AG10803 (cell line): ENCODE results near the gene PPP4C.

Experiments used
- DNase-seq: peaks from one replicate; pipeline ENCODE4 v3.0.0; 2010; ENCODE audit warnings: low read depth
- H3K4me3 ChIP-seq: 2 replicates; pipeline ENCODE4 v1.5.1; 2011; ENCODE audit warnings: mild to moderate bottlenecking, low read length, control low read depth
- CTCF ChIP-seq: conservative IDR thresholded peaks from 2 replicates; pipeline ENCODE4 v1.5.1; 2011; ENCODE audit warnings: mild to moderate bottlenecking, low read length, control low read depth, inconsistent platforms

The PPP4C gene

GRCh38 chr16:30087181-30087898, 11.5 kb downstream of the PPP4C start:
- no peak for TF ChIP-seq CTCF
- no peak for DNase-seq
- H3K4me3 ChIP-seq = no peak overlapping the region

- DNase-seq = no peak
- no peak overlapping the region for H3K4me3 ChIP-seq
- TF ChIP-seq CTCF = no peak
These were observed 12.5 kb downstream of the PPP4C start for GRCh38 chr16:30088237-30088831.

- no peak for DNase-seq
- no peak overlapping the region for H3K4me3 ChIP-seq
- no peak for TF ChIP-seq CTCF
These were observed 13.2 kb downstream of the PPP4C start for GRCh38 chr16:30088832-30089624.

GRCh38 chr16:30090610-30091331, 15.0 kb downstream of the PPP4C start:
- TF ChIP-seq CTCF = no peak
- H3K4me3 ChIP-seq = no peak overlapping the region
- no peak for DNase-seq

GRCh38 chr16:30091474-30092372, 15.9 kb downstream of the PPP4C start, which contains the start of gene TBX6:
TBX6 (minus strand) TSS chr16:30091924; CDS start chr16:30091193, 731 bp downstream.
- TF ChIP-seq CTCF = peak; percentile 64
- peak within 1 kb of the TSS; percentile 61 for H3K4me3 ChIP-seq
- DNase-seq = peak; percentile 85

- TF ChIP-seq CTCF = peak; percentile 54
- DNase-seq = peak; percentile 42
- peak overlapping the region; percentile 41 for H3K4me3 ChIP-seq
These were observed 16.7 kb downstream of the PPP4C start for GRCh38 chr16:30092373-30093010.
